HG03025 (cell line): ENCODE results near the gene MTNR1B.

Experiments
- ATAC-seq: cut with Tn5 transposase; IDR thresholded peaks from one replicate; pipeline ENCODE4 v1.9.1; 2021; ENCODE audit warnings: mild to moderate bottlenecking, moderate library complexity; ENCODE audit not compliant: unreplicated experiment, low FRiP score

Gene MTNR1B

GRCh38 chr11:93031386-93031785, 61.9 kb downstream of the MTNR1B start:
- no peak for ATAC-seq
